T-helper 2 cell (primary cell): Measurements from ENCODE around the gene DPH5.
"Not testable (repeated sequence)": the region's sequence is repeated elsewhere in the genome, so short reads cannot be mapped to it uniquely, and the experiment has no call there.

Experiments used
- DNase-seq, 5 experiments: peaks; one replicate each; pipeline versions ENCODE4 v3.0.0 to v3.0.0-alpha.2; 2012 to 2022
- total RNA-seq, 2 donors: gene quantifications; one replicate each; lab custom pipeline; 2026; lab: John Stamatoyannopoulos, UW

The DPH5 gene, protein sequence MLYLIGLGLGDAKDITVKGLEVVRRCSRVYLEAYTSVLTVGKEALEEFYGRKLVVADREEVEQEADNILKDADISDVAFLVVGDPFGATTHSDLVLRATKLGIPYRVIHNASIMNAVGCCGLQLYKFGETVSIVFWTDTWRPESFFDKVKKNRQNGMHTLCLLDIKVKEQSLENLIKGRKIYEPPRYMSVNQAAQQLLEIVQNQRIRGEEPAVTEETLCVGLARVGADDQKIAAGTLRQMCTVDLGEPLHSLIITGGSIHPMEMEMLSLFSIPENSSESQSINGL
- 18.1 to 32.3 reads per million in 2 donors for total RNA-seq

DNA sequence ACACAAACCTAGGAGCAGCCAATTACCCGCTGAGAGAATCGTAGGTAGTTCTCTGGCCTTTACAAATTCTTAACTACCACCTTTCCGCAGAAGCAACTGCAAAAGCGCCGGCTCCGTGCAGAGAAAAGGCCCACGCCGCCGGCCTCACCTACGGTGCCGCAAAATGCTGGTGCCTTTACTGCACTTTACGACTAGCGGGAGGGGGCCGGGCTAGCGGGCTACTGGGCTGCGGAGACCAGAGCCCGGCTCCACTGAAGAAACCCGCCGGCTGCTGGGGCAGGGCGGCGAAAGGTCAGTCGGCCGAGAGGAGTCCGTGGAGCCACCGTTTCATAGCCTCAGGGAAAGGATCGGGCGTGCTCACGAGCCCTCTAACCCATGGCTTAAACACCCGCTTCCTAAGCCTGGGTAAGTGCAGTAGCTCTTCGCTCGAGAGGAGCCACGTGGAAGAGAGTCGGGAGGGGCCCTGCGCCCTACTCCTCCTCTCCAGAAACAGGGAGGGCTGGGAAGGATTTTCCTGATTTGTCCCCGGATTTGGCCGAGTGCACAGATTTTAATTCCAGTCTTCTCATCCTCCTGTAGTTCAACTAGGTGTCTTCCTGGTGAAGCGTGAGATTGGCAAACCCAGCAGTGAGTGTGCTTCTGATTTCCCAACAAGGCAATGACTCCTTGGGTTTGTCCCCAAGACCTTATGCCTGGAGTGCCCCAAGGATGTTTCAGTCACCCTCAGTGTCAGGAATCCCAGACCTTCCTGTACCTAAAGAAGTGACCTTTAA, at the start of gene DPH5:
Gene DPH5, minus strand, starts transcription at position 128 of the 773 bp plus-strand sequence. CDS start 341 bp downstream, outside the sequence.
- DNase-seq = peak; percentile 67 to 94 (median 80)

DNA sequence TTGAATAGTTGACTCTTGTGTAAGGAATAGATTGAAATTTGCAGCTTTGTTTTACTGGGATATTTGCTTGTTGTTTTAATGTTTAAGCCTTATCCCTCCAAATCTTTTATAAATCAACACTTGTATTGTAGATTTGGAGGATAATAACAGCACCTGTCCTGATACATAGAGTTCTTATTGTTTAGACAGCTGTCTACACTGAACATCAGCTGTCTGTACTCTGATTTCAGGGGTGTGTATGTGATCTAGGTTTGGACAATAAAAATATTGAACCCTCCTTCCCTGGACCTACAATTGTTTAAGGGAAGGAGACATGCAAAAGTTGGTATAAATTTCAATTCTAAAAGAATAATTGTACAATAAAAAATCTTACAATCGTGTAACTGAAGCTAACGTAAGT, 48.3 kb upstream of the DPH5 start:
- no peak for DNase-seq

DNA sequence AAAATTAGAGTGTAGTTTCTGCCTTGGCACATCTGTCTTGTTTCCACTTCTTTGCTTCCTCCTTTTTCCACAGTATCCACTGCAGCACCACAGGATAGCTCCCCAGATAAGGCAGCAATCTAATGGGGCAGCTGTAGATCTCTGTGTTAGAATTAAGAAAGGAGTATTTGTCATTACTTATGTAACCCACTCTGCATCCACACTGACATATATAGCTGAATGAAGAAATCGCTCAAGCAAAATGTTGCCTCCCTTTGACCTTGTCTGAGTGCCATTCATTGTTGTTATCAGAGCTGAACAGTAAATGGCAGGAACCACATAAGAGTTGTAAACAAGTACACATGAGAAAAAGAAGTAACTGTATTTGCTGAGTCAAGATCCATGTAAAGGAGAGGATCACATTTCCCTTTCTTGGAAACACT, 45.9 kb upstream of the DPH5 start:
- DNase-seq = no peak

DNA sequence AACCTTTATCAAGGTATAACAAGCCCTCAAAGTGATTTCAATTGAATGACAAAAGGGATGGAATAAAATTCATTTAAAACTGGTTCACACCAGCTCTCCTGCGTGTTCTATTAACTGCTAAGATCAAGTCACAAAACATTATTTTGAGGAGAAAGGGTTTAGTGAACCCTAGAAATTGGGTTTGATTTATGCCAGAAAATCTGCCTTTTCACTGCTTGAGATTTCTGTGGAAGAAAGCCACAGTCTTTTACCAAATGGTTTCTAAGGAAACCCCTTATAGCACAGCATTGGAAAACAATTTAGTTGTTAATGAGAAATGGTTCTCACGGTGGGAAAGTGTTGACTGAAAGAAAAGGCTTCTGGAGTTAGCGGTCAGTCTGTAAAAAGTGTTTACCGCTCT, 43.6 kb upstream of the DPH5 start:
- no peak for DNase-seq

DNA sequence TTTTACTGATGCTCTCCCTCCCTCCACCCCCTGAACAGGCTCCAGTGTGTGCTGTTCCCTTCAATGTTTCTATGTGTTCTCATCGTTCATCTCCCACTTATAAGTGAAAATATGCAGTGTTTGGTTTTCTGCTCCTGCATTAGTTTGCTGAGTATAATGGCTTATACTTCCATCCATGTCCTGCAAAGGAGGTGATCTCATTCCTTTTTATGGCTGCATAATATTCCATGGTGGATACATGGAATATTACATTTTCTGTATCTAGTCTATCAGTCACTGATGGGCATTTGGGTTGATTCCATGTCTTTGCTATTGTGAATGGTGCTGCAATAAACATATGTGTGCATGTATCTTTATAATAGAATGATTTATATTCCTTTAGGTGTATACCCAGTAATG, 41.4 kb upstream of the DPH5 start:
- DNase-seq = not testable (repeated sequence)

DNA sequence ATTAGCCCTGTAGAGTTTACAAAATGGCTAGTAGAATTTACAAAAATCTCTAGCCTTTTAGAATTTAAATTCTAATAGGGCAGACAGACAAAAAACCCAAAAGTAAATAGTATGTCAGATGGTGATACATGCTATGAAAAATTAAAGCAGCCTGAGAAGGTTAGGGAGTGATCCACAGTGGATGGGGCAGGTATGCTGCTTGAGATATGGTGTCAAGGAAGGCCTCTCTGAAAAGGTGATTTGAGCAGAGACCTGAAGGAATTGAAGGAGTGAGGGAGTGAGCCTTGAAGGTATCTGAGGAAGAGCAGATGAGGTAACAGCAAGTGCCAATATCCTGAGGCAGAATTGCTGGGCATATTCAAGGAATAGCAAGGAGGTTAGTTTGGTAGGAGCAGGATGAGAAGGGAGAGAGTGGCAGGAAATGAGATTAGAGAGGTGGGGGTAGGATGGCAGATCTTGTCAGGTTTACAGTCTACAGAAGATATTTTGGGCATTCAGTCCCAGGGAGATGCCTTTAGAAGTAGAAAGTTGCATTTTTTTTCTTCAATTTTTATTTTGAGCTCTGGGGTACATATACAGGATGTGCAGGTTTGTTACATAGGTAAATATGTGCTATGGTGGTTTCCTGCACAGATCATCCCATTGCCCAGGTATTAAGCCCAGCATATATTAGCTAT, 40.8 kb upstream of the DPH5 start:
- no peak for DNase-seq

DNA sequence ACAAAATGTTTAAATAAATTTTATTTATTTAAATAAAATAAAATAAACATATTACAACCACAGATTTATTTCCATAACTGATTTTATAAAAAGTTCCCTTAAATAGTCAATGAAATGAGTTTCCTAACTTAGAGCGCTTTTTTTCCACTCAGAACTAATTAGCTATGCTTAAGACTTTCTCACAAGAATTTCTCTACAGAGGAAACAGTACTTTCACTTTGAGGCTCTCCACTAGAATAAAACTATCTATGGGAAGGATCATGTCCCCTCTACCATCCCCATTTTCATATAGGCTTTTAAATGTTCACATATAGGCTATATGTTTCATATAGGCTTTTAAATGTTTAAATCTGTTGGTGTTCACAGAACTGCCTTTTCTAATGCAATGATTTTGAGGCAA, 40.0 kb upstream of the DPH5 start:
- peak in 1 of 5 experiments; percentile 31 for DNase-seq

DNA sequence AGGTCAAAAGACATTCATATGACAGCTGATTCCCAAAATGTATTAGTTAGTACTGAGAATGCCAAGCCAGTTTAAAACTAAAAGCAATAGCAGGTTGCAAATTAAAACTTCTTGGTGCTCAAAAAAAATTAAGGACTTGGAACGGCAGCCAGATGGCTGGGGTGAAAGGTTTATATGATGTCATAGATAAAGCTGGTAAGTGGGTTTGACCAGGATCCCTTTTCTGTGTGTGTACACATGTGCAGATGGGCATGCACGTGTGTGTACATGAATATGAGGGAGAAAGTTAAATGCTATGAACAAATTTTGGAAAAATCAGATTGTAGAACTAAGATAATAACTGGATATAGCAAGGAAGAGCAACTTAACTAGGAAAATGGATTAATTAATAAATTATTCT, 39.1 kb upstream of the DPH5 start:
- no peak for DNase-seq

DNA sequence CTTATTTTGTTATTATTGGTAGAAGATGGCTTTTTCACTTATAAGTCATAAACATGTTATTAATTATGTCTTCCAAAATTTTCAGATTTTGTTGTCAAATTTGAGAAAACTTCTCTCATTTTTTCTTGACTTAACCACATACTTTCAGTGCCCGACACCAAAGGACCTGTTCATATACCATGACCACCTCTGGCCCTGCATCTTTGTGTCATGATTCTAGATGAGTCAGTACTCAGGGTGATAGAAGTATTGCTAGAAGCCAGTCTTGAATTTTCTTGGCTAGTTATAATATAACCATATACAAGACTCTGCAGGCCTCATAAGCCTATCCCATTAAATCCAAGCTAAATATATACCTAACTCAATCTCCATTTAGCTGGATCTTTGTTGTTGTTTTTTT, 35.4 kb upstream of the DPH5 start:
- no peak for DNase-seq

DNA sequence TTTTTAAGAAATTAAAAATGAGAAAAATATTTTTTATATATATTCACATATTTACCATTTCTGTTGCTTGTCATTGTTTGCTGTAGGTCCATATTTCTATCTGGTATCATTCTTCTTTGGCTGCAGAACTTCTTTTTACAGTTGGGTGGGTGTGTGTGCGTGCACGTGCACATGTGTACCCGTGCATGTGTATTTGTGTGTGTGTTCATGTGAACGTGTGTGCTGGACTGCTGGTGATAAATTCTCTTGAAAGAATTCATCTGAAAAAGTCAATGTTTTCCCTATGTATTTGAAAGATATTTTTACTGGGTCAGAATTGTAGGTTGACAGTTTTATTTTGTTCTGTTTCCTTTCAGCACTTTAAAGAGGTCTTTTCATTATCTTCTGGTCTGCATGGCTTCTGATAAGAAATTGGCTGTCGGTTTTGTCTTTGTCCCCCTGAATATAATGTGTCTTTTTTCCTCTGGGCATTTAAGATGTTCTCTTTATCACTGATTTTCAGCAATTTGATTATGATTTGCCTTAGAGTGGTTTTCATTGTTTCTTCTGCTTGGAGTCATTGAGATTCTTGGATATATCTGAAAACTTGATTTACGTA, 34.5 kb upstream of the DPH5 start:
- no peak for DNase-seq

DNA sequence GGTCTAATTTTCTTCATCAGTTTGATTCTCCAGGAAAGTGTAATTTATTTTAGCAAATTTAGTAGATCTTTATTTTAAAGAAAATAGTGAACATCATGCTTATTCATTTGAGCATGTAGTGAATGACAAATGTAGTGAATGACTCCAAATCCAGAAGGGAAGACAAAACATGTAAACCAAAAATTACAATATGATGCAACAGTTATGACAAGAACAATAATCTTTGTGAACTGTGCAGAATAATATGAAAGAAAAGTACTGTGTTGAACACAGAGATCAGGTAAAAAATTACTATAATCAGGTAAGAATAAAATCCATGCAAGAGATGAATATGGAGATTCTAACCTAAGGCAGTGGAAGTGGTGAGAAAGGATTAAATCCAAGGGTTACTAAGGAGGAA, 30.0 kb upstream of the DPH5 start:
- no peak for DNase-seq

DNA sequence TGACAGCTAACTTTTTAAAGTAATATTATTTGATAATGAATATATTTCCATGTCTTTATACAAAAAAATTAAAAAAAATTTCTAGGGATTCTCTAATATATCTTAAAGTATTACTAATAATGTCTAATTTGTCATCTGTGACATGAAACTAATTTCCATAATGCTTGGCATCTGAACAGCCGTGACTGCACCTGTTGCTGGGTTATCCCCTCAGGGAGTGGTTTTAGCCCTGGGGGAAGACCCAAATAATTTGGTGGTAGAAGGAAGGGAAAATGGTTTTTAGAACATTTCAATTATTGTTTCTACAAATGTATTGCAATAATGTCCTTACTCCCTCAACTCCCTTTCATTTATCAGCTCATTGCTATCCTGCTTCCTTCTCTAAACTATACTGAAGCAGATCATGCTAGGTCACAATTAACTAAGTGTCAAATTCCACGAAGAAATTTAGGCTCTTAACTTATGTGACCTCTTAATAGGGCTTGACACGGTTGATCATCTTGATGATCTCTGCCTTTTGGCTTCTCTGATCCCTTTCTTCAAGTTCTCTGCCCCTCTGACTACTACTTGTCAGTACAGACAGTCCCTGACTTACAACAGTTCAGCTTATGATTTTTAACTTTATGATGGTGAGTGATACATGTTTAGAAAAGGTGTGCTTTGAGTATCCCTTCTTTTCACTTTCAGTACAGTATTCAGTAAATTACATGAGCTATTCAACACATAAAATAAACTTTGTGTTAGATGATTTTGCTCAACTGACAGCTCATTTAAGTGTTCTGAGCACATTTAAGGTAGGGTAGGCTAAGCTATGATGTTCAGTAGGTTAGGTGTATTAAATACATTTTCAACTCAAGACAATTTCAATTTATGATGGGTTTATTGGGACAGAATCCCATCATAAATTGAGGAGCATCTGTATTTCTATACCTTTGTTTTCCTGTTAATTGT, 26.4 kb upstream of the DPH5 start:
- DNase-seq = peak in 1 of 5 experiments; percentile 34

DNA sequence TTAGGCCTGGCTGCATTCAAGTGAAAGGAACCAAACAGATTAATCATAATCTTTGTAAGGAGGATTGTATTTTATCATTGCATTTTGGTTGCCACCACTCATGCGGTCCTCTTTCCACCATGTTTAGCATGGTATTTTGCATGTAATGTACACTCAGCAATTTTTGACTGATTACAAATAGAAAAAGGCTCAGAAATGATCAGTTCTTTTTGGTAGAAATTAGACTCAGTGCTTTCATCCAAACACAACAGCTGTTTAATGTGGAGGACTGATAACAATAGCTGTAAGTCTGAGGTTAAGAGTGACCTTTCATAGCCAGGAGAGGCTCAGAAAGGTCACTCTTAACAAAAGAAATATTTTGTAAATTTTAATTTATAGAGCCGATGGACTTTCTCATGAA, 25.3 kb upstream of the DPH5 start:
- no peak for DNase-seq

DNA sequence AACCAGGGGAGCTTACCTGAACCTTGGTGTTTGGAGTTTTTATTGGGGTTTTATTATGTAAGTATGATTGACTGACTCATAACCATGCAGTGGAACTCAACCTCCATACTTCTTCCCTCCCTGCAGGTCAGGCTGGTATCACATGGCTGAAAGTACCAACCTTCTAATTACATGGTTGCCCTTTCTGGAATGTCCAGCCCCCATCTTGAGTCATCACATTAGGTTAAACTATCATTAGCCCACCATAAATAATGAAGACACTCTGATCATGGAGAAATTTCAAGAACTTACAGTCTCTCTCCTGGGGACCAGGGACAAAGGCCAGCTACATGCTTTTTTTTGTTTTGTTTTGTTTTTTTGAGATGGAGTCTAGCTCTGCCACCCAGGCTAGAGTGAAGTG, 19.2 kb upstream of the DPH5 start:
- DNase-seq = no peak

DNA sequence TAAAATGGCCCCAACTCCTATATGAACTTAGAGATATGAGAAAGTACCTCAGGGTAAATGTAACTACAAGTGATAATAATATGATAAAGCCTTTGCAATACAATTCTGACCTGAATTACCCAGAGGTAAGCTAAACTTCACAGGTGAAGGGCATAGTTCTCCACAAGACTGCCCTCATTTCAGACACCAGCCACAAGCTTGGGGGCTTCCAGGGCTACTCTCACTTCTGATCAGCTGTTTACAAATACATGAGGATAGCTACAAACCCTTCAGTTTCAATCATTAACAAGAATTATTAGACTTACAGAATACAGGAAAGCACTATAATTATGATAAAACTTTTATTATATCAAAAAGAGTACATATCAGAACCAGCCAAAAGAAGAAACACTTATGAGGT, 18.7 kb upstream of the DPH5 start:
- DNase-seq = no peak

DNA sequence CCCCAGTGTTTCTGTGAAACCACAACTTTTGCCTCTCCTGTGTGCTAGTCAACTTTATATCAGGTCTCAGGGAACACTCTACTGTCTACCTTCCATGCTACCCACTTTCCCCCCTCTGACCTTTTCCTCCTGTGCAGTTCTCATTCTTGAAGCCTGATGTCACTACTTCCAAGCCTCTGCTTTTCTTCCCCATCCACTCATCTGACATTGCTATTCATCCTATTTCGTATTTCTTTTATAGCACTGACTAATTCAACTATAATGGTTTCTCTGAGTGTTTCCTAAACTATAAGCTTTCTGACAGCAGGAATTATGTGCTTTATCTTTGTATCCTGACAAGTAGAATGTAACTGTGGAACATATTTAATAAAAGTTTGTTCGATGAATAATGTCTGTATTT, 18.2 kb upstream of the DPH5 start:
- DNase-seq = no peak

DNA sequence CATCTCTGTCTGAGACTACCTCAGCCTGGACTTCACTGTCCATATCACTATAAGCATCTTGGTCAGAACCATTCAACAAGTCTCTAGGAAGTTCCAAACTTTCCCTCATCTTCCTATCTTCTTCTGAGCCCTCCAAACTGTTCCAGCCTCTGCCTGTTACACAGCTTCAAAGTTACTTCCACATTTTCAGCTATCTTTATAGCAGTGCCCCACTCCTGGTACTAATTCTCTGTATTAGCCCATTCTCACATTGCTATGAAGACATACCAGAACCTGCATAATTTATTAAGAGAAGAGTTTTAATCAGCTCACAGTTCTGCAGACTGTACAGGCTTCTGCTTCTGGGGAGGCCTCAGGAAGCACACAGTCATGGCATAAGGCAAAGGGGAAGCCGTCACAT, 15.7 kb upstream of the DPH5 start:
- no peak for DNase-seq

DNA sequence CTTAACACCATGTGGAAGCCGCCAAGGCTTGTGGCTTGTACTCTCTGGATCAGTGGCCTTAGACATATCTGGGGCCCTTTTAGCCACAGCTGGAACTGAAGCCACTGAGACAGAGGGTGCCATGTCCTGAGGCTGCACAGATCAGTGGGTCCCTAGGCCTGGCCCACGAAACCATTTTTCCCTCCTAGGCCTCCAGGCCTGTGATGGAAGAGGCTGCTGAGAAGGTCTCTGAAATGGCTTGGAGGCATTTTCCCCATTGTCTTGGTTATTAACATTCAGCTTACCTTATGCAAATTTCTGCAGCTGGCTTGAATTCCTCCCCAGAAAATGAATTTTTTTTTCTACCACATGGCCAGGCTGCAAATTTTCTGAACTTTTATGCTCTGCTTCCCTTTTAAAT, 15.1 kb upstream of the DPH5 start:
- no peak for DNase-seq

DNA sequence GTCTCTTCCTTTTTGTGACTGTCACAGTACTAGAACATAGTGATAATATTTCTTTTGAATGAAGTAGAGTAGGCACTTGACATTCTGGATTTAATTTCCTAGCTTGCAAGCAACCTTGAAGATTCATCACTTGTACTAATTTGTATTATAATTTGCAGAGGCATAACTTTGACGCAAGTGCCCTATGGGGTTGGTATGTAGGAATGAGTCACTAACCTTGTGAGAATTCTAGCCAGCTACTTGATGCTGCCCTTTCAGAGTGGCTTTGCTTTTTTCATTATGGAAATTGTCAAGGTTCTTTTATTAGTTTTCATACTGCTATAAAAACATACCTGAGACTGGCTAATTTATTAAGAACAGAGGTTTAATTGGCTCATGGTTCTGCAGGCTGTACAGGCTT, 13.7 kb upstream of the DPH5 start:
- DNase-seq = no peak

DNA sequence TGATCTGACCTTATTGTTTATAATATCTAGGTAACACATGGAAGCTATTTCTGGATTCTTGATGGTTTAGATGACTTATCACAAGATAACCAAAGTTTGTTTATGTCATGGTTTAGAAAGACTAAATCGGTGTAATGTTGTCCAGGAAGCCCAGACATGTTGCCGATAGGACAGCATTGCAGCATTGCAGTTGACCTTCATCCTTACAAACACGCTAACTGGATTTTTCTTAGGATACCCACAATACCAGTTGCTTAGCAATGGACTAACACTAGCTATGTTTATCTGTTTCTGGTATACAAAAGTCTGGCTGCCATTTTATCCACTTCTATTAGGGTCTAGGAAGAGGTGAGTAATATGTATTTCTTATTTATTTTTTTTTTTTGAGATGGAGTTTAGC, 11.7 kb upstream of the DPH5 start:
- DNase-seq = no peak

DNA sequence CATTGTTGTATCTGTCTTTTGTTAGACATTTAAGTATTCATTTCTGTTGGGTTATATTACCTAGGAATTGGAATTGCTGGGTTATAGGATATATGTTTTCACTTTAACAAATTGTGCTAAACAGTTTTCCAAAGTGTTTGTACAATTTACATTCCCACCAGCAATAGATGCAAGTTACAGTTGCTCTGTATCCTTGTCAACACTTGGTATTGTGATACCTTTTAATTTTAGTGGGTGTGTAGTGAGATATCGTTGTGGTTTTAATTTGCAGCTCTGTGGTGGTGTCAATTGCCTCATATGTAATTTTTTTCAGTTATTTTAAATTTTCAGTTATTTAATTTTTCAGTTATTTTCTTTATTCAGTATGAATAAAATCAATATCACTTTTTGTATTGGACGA, 7.4 kb upstream of the DPH5 start:
- no peak for DNase-seq

DNA sequence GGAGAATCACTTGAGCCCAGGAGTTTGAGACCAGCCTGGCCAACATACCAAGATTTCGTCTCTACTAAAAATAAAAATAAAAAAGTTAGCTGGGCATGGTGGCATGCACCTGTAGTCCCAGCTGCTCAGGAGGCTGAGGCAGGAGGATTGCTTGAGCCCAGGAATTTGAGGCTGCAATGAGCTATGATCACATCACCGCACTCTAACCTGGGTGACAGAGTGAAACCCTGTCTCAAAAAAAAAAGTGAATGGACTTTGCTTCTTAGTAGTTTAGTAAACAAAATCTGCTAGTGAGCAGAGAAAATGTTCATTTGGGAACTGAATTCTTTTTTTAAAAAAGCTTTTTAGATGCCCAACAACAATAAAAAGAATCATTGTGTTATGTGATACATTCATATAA, 6.5 kb upstream of the DPH5 start:
- DNase-seq = not testable (repeated sequence)
